ENCODE measurements around the gene PRXL2A.
A peak's percentile ranks its signal among the peaks of the same experiment; 100 is the strongest.

Gene PRXL2A

DNA sequence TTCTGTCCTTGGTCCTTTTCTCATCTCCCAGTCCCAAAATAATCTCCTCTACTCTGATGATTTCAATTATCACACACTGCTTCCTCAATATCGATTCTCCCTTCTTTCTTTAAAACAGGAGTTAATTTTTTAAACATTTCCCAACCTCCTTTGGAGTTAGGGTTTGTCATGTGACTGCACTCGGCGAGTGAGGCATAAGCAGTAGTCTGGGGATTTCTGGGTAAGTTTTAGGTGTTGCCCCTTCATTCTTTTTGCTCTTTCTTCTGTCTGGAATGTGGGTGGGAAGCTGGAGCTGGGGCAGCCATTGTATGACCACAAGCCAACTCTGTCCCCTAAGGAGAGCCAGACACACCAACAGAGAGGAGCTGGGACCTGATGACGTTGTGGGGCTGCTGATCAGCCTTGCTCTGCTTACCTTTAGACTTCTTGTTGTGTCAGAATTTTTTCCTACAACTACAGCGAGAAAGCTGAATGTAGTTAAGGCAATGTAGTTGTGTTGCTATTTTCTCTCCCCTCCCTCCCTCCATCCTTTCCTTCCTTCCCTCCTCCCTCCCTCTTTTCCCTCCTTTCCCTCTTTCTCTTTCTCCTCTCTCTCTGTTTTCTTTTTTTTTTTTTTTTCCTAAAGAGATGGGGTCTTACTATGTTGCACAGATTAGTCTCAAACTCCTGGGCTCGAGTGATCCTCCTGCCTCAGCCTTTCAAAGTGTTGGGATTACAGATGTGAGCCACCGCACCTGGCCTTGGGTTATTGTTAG is 39.3 kb downstream of the PRXL2A start:
- no peak for DNase-seq

DNA sequence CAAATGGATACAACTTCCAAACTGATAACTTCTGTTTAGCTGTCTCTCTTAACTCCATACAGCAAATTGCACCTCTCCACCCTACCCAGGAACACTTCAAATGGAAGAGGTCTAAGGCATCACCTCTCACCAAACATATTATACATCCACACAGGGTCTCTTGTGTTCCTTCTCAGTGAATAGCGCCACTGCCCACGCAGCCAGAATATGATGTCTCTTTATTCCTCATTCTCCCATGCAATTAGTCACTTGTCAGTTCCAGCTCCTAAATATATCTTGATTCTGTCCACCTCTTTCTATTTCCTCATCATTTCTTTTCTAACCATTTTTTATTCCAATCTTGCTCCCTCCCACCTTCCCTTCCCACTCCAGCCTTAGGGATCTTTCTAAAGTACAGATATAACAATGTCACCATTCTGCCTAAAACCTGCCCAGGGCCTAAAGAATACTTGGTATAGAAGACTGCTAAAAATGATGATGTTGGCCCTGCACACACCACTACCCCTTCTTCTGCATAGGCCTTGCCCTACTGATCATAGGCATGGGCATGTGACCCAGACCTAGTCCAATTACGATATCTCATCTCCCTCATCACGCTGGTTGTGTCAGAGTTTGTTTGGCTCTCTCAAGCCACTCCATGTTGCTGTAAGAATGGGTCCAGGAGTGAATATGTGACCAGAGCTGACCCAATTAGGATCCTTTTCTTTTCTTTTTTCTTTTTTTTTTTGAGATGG is 40.0 kb downstream of the PRXL2A start:
- DNase-seq: no peak

DNA sequence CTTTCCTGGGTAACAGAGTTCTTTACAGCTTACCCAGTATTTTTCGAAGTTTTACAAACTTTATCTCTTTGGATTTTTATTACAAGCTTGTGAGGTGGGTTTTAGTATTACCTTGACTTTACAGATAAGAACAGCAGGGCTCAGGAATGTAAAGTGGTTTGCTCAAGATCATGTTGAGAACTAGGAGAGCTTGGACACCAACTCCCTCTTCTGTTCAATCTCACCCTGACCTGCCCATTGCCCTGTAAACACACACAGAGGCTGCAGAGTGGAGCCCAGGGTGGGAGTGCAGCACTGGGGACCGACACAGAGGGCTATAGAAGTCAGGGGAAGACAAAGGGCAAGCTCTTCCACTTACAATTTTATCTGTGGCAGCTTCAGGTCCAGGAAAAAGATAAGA is 41.2 kb downstream of the PRXL2A start:
- DNase-seq: no peak

DNA sequence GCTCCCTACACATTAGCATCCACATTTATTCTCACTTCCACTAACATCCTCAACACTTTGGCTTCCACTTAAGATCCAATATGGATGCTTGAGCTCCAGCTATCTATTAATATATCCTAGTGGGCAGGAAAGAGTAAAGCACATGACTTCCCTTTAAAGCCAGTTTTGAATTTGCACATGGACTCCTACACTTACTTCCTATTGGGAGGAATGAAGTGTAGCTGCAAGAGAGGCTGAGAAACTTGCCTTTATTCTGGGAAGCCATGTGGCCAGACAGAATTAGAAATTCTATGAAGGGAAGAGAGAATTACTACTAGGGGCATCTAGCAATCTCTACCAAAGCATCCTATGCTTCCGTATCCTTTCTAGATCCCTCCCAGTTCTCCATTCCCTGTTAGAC is 42.8 kb downstream of the PRXL2A start:
- DNase-seq: no peak

DNA sequence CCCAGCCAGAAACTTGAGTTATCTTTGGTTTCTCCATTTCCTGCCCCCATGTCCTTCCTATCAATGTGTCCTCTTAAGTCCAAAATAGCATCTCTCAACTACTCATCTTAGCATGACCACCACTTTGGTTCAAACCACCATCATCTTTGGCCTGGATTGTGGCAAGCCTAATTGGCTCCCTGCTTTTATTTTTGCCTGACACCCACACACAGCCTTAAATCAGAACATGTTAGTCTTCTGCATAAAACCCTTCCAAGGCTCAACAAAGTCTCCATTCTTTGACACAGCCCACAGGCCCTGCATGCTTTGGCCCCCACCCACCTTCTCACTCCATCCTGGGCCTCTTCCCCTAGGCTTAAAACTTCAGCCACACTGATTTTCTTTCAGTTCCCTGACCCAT is 43.7 kb downstream of the PRXL2A start:
- DNase-seq: no peak

DNA sequence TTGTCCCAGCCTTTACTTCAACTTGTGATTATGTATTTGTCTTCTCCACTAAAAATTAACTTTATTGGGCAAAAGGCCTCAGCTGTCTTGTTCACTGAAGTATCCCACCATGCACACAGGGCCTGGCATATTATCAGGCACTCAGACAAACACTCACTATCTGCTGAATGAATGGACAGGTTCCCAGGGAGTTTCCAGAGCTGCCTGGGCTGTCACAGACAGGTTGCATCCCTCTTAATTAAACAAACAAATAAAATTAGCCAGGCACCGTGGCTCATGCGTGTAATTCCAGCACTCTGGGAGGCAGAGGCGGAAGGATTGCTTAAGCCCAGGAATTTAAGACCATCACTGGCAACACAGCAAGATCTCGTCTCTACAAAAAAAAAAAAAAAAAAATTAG is 44.3 kb downstream of the PRXL2A start:
- DNase-seq: no peak

DNA sequence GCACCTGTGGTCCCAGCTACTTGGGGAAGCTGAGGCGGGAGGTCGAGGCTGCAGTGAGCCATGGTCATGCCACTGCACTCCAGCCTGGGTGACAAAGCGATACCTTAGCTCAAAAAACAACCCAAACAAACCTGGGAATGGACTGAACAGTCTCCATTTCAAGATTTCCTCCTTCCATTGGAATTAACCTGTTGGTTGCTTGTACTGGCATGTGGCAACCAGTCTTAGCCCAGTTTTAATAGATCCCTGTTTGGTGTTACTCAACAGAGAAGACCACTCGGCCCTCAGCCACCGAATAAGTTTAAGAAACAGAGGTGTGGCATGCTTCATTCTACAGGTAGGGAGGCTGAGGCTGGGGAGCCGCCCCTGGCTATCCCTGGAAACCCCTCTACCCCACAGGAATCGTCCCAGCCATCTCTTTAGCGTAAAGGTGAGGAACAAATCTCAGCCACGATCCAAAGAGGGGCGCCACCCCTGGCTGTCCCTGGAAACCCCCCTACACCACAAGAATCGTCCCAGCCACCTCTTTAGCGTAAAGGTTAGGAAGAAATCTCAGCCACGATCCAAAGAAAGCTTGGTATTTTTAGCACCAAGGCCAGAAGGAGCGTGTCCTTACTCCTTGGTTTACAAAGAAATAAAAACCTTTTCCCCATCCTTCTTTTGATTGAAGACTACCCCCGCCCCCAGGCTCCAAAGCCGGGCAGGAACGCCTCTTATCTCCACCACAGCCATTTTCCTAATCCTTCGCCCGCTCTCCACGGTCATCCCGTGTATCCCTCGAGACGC is 44.9 kb downstream of the PRXL2A start:
- DNase-seq: no peak

DNA sequence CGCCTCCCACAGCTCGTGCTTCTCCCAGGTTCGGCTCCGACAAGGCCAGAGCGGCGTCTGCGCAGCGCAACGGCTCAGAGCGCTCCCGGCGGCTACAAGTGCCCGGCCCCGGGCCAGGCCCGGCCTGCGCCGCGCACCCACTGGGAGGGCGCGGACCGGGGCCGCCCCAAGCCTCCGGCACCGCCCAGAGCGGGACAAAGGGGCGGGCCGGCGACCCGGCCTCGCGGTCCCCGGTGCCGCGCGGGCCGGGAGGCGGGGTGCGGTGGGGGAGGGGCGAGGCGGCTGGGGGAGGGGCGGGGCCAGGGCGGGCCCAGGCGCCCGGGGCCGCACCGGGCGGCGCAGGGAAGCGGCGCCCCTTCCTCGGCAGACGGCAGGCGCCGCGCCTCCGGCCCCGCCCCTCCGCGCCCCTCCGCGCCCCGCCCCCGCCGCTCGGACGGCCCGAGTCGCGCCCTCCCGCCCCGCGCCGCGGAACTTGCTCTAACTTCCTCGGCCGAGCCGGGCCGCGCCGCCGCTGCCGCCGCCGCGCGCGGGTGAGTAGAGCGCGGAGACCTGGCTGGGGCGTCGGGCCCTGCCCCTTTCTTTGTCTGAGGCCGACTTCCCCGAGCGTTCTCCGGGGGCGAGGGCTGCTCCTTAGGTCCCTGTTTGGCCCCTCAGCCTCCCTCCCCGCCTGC is 45.6 kb downstream of the PRXL2A start, which contains the start of gene TSPAN14:
Gene TSPAN14 (plus strand): TSS at position 469 of the 671 bp plus-strand sequence. CDS start 34,924 bp downstream, outside the sequence.
- peak; percentile 81 for DNase-seq

DNA sequence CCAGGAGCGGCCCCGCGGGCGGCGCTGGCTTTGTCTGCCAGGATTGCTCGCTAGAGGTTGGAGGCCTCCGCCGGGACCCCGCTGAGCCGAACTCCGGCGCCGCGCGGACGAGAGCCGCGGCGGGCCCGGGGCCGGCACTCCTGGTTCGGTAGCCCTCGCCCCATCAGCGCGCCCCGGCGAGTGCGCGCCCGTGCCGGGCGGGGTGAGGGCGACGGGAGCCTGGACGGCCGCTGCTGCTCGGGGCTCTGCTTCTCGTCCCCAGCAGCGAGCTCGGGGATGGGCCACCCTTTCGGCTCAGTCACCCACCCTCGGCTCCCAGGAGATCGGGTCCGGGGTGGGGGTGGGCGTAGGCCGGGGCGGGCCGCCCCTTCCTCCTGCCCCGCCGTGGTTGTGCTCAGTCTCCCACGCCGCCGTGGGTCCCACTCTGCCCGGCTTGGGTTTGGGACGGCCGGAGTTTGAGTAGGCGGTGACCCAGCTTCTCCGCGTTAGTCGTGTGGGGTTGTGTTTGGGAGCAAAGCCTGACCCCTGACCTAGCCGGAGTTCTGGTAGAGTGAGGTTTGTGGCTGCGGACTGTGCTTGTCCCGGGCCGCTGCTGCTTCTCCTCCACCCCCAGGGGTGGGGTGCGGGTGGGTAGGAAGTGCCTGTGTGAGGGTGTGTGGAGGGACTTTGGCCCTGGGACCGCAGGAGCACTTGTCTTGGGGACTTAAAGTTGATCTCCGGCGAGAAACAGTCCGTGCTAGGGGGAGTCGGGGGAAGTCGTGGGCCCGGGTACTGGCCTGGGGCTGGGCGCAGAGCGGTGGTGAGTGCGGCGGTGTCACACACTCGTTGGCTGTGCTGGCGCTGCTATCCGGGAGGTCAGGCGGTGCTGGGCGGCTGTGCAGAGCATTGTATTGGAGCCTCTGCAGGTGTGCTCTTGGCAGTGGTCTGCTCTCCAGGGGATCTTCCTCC is 46.4 kb downstream of the PRXL2A start:
- DNase-seq: peak; percentile 25

DNA sequence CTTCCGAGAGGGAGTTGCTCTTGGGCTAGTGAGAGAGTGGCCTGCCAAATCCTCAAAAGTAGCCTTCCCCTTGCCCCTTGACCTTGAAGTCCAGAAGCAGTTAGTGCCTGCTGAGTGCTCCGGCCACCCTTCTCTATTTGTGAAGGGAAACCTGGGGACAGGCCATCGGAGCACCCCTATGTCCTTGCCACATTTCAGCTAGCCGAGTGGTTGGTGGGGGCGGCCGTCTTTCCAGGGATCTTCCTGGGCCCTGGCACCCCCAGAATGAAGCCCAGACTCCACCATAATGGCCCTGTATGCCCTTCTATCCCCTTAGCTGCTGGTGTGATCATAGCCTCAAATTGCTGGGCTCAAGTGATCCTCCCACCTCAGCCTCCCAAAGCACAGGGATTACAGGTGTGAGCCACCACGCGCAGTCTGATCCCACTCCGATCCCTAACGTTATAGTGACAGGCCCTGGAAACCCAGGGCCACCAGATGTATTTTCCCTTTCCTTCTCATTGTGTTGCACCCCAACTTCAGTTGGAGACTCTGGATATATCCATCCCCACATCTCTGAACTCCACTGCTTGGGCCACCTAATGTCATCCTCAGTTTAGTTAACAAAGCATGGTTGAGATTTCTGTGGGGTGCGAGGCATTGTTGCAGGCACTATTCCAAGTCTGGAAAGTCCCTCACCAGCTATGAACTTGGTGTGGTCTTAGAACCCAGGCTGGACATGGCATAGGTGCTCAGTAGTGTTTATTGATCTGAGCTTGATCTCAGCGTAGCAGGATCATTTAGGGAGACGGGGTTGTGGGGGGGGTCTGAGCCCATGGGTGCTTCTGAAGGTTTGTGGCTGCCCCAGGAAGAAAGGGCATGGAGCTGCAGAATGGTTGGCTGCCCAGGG is 47.4 kb downstream of the PRXL2A start:
- DNase-seq: no peak

DNA sequence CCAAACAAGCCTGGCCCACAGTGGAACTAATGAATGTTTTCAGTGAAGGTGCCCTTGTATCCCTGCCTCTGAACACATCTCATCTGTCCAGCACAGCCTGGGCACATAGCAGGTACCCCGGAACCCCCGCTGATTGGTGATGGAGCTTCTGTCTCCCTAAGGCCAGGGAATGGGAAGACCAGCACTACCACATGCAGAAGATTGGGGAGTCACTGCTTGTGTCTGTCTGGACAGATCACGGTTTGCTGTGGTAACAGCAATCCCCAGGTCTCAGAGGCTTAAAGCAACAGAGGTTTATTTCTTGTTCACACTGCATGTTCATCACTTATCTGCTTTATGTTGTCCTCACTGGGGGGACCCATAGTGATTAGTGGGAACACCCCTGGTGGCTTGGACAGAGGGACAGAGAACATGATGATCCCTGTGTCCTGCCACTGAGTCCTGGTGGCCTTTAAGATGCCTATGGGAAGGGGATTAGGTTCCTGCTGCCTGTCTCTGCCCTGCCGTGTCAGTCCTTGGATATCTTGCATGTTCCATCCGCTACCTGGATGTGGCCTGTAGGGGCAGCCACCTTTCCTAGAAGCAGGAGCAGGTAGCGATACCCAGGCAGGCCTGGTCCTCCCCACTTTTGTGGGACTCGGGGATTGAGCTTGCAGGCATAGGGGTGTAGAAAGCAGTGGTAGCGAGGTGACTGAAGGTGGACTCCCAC is 49.4 kb downstream of the PRXL2A start:
- peak; percentile 17 for DNase-seq

DNA sequence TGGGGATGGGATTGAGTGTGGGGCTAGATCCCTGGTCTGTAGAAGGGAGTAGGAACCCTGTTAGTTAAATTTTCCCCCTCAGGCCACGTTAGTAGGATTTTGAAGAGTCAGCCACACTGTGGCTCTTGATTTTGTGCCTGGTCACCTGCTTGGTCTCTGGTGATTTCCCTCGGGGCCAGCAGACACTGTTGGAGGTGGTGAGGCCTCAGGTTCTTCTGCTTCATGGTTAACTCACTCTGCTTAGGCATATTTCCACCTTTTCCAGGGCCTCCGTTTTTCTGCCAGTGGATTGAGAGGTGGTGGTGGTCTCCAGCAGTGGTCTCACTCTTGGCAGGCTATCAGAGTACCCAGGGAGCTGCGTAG is 49.9 kb downstream of the PRXL2A start:
- no peak for DNase-seq

DNA sequence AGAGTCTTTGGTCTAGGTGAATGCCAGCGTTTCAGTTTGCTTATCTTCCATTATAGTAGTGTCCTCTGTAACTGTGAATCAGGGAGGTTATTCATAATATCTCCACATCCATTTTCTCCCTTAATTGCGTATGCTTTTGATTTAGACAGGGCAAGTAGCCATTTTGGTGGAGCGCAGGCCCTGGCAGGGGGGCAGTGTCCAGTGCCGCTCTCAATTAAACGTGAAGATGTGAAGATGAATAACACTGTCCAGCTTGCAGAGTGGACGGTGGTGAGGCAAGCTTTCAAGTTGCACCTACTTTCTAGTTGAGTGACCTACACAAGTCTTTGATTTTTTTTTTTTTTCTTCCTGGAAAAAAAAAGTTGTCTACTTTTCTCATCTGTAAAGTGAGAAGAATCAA is 50.3 kb downstream of the PRXL2A start:
- DNase-seq: no peak

DNA sequence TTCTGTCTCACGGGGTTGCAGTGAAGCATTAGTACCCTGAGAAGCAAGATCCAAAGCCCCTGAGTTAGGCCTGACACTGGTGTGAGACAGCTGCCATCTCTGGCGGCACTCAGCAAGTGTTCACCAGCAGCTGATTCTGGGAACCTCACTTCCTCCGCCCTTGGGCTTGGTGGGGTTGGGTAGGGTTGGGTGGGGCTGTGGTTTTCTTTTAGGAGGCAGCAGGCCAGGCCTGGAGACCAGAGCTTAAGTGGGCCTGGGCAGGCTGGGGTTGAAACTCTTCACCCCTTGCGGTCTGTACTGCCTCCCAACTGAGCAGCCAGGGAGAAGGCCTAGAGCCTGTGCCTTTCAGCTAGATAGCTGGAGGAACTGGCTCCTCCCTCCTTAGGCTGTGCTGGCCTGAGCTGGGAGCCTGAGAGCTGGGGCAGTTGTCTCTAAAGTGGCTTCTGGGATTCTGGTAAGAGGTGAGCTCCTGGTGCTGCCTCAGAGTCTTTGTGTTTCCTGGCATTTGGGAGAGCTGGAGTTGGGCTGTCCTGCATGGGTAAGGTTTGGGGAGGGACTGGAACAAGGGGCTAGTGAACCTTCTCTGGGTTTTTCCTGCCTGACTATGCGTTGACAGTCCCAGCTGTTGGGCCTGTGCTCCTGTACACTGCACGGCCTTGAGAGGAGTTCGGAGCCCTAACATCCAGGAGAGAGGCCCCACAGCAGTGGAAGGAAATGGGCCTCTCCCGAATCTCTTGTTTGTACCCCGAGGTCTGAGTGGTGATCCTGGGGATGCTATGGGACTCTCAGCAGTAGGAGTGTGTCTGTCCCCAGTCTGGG is 50.9 kb downstream of the PRXL2A start:
- DNase-seq: peak; percentile 71

DNA sequence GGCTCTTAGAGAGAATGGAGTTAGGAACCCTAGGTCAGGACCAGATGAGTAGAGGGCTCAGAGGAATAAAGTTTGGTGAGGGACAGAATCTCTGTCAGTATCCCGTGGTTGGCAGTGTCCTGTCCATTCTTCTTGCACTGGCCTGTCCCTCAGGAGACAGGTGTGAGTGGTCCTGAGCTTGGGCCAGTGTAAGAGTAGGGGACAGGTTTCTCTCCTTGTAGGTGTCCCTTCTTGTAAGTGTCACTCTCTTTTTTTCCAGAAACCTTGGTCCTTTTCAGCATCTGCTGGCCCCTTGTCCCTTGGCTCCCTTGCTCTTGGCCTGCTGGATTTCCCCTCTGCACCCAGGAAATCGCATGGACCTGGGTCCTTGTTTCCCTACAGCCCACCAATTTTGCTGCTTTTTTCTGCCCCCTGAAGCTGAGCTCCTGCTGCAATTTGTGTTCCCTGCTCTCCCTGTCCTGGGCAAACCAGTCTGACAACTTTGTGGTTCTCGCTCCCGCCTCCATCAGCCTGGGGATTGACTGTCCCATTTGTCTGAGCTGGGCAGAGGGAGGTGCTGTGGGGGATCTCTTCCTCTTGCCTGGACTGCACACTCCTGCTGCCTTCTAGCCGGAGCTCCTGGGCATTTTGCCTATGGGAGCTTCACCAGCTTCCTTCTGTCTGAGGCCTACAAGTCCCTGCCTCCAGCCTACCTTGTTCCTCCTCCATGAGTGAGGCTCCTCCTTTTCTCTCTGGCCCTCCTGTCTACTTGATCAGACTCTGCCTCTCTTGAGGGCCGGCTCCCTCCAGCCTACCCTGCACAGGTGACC is 52.3 kb downstream of the PRXL2A start:
- DNase-seq: peak; percentile 96

DNA sequence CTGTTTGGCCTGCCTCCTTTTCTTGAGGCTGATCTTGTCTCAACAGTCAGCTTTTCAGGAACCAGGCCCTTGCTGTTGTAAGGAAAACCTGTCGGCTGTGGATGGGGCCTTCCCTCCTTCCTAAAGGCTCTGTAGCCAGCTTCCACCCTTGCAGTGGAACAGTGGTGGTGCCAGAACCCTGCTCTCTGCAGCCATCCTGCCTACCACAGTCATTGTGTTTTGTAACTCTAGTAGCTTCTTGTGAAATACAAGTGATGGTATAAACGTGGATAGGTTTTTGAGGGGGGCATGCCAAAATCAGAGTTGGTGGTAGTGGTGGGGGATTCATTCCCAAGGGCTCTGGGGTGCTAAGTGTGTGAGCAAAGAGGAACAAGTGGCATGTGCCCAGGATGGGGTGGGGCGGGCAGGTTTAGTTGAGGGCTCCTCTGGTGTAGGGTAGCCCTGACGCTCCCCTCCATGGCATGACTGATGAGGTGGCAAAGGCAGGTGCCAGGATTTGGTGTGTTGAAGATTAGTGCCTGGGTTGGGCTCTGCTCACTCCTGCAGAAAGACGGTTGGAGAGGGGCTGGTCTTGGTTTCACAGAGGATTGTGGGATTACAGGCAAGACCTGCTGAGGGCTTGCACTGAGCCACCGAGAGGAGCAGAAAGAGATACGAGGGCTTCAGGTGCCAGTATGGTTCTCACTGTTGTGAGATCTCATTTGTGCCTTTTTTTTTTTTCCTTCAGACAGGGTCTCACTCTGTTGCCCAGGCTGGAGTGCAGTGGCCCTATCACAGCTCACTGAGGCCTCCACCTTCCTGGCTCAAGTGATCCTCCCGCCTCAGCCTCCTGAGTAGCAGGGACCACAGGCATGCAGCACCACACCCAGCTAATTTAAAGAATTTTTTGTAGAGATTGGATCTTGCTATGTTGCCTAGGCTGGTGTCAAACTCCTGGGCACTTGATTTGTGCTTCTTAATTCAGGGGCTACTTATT is 53.1 kb downstream of the PRXL2A start:
- peak; percentile 39 for DNase-seq
